Embryonic facial prominence (tissue), 1 donor: ENCODE data around the gene HPRT1.
A peak's percentile ranks its signal among the peaks of the same experiment; 100 is the strongest.

Experiments
- DNase-seq: peaks from one replicate; pipeline ENCODE4 v3.0.0-alpha.2; 2016; ENCODE audit errors: extremely low spot score

HPRT1 gene

DNA sequence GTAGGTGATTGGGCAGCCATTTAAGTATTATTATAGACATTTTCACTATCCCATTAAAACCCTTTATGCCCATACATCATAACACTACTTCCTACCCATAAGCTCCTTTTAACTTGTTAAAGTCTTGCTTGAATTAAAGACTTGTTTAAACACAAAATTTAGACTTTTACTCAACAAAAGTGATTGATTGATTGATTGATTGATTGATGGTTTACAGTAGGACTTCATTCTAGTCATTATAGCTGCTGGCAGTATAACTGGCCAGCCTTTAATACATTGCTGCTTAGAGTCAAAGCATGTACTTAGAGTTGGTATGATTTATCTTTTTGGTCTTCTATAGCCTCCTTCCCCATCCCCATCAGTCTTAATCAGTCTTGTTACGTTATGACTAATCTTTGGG, 16.3 kb downstream of the HPRT1 start:
- no peak for DNase-seq

DNA sequence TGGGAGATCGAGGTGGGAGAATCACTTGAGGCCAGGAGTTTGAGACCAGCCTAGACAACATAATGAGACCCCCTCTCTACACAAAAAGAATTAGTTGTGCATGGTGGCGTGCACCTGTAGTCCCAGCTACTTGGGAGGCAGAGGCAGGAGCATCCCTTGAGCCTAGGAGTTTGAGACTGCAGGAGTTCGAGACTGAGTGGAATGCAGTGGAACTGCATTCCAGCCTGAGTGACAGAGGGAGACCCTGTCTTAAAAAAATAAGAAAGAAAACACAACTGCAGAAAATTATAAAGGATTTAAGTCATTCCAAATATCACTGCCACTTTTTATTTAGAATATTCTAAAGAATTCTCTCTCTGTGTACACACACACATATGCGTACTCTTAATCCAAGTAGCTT, 18.4 kb downstream of the HPRT1 start:
- no peak for DNase-seq

DNA sequence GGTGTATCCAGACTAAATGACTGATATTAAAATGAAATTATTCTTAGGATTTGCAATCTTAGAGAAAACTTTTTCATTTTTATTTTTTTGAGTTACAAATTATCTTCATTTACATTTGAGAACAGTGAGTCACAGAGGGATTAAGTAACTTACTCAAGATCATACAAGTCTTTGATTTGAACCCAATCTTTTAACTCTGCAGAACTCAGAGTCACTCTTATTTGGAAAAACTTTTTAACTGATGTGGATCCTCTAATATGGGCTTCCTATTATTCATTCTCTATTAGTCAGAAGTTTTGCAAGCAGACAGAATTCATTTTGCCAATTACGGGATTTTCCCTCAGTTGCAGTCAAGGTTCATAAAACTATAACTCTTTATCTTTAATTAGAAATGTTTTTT, 20.1 kb downstream of the HPRT1 start:
- no peak for DNase-seq

DNA sequence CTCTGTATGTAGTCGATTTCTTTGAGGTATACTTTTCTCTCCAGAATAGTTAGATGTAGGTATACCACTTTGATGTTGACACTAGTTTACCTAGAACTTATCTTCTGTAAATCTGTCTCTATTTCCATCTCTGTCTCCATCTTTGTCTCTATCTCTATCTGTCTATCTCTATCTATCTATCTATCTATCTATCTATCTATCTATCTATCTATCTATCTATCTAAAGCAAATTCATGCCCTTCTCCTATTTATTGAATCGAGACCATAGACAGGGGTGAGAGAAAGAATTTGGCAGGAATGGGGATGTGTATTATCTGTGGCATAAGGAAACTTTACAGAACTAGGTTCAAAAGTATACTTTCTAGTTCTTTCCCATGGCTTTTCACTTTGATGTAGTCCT, 21.4 kb downstream of the HPRT1 start:
- no peak for DNase-seq

DNA sequence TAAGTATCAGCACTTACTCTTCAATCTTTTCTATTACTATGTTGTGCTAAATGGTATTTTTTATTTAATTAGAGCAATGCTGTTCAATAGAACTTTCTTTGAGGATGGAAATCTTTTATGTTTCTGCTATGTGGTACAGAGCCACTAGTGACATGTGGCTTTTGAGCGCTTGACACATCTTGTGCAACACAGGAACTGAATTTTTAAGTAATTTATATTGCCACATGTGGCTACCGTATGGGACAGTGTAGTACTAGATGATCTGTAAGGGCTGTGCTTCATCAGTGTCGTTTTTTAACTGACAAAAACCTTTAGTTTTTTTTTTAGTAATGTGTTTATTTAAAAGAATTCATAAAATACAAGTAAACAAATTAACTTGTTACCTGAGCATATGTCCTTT, 22.4 kb downstream of the HPRT1 start:
- no peak for DNase-seq

DNA sequence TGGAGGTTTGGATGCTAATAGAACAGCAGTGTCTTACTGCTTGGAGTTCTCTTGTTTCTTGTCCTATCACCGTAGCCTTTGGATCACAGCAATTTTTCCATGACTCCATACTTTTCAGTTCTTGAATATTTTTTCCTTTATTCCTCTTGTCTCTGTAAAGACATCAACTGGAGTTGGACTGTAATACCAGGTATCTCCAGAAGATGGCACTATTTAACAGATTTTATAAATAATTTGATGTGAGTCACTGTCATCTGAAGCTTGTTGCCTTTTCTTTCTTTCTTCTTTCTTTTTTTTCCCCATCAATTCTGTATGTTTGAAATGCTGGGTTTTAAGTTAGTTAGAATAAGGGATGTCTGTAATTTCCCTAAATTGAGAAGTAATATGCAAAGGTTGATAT, 24.1 kb downstream of the HPRT1 start:
- DNase-seq = peak; percentile 13

DNA sequence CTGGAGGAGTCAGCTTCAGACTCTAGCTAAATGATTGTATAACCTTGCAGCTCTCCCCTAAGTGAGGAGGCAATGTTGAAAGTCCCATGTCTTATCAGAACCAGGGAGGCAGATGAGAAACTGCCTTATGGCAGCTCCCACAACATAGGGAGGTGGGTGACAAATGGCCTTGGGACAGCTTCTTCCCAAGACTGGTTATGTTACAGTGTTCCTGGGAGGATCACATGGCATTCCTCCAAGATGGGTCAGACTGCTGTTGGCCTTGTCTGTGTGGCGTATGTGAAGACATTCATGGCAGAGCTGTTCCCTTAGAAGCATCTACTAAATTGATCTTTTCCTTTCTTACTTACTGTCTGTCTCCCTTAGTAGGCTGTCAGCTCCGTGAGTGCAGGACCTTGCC, 42.0 kb downstream of the HPRT1 start:
- DNase-seq = no peak

DNA sequence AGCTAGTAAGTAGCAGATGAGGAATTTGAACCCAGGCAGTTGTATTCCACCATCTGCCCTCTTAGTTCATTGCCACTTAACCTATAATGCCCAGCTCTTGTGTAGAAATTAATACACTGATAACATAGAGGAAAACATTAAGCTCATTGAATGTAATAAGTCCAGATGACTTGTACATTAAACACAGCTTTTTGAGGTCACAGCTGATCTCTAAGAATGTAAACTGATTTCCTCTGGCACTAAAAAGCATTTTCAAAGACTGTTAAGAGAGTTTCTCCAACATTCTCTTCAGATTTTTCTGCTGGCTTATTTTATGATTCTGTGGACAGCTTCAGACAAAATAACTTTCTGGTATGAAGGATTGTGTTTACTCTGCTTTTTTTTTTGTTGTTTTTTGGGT, 42.7 kb downstream of the HPRT1 start:
- DNase-seq = no peak

DNA sequence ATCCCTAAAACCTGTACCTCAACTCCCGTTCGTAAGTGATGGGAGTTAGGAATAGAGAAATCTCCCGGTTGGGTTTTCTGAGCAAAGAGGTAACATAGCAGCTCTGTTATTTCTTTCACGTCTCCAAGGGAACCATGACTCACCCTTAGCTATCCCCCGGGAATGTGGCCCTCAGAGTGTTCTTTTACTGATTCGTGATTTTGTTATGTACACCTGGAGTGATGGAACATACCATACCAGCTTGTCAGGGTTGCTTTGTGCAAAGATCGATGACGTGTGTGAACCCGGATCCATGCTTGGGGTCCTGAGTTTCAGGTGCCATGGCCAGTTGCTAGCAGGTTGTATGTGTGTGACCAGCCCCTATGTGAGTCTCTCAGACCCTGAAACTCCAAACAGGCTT, 52.6 kb downstream of the HPRT1 start:
- DNase-seq = no peak

DNA sequence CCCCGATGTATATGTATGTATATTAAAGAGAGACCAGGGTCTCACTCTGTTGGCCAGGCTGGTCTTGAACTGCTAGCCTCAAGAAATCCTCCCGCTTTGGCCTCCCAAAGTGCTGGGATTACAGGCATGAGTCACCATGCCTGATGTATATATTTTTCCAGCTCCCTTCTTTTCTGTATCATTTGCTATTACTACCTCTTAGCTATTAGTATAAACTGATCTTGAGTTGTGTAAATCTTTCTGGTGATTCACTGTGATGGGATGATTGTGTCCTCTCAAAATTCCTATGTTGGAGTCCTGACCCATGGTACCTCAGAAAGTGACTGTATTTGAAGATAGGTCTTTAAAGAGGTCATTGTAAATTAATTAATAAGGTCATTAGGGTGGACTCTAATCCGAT, 53.1 kb downstream of the HPRT1 start:
- no peak for DNase-seq

DNA sequence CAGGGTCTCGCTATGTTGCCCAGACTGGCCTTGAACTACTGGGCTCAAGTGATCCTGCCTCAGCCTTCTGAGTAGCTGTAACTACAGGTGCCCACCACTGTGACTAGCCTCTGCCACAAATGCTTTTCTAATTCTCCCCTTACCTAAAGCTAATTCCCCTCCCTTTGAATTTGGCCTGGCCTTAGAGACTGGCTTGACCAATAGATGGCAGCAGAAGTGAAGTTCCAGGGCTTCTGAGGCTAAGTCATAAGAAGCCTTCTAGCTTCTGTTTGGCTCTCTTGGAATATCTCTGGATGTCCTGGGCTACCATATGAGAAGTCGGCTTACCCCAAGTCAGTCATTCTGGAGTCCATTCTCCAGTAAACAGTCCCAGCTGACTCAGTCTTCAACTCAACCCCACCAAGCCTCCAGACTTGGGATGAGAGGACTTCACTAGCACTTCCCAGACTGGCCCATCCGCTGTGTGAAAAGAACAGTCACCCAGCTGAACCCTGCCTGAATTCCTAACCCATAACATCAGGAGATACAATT, 61.0 kb downstream of the HPRT1 start:
- no peak for DNase-seq

DNA sequence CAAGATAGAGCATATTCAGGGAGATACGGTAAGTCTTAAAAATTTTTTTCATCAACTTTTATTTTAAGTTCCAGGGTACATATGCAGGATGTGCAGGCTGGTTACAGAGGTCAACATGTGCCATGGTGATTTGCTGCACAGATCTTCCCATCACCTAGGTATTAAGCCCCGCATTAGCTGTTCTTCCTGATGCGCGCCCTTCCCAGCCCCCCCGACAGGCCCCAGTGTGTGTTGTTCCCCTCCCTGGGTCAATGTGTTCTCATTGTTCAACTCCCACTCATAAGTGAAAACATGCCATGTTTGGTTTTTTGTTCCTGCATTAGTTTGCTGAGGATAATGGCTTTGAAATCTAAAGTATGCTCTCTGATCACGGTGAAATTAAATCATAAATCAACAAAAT, 64.2 kb downstream of the HPRT1 start:
- no peak for DNase-seq

DNA sequence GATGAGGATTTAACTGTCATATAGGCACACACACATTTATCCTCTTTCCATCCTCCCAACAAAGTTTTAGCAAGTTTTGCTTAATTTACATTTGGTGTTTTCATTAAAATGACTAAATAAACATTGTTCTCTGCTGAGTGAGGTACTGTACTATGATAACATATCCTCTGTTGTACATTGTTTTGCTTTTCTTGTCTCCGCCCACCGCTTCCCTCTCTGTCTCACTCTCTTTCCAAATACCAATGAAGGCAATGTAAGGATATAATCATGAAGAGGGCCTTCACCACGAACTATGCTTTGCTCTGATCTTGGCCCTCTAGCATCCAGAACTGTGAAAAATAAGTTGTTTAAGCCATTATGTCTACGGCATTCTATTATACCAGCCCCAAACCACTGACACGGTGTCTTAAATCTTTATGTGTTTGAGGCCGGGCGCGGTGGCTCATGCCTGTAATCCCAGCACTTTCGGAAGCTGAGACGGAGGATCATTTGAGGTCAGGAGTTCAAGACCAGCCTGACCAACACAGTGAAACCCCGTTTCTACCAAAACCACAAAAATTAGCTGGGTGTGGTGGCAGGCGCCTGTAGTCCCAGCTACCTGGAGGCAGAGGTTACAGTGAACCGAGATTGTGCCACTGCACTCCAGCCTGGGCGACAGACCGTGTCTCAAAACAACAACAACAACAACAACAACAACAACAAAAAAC, 65.3 kb downstream of the HPRT1 start:
- no peak for DNase-seq

DNA sequence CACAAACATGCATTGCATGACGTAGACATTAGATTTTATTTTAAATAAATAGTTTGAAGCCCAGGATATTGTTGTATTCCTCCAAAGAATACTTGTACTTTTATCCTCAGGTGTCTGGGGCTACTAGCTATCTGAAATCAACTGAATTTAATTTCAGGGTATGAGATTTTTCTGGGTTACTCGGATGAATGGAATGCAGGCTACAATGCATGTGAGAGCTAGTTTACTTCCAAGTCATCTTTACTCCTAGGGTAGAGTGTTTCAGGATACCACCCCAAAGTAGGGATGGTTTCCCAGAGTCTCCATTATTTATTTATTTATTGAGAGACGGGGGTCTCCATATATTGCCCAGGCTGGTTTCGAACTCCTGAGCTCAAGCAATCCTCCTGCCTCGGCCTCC, 66.4 kb downstream of the HPRT1 start:
- no peak for DNase-seq

DNA sequence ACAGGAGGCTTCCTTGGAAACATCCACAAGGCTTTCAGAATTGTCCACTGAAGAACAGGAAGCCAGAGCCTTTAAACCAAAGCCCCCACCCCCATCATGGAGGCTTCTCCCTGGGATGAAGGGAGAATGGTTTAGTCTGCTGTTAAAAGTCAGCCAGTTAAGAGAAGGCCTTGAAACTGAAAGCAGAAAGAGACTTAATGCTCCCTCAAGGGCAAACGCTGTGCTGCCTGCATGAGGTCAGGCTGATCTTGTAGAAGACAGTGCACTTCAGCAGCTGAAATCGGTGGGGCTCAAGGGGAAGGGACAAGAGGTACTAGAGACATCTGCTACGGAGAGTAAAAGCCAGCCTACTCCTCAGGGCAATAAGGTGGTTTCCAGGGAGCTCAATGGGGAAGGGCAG, 69.0 kb downstream of the HPRT1 start:
- no peak for DNase-seq

DNA sequence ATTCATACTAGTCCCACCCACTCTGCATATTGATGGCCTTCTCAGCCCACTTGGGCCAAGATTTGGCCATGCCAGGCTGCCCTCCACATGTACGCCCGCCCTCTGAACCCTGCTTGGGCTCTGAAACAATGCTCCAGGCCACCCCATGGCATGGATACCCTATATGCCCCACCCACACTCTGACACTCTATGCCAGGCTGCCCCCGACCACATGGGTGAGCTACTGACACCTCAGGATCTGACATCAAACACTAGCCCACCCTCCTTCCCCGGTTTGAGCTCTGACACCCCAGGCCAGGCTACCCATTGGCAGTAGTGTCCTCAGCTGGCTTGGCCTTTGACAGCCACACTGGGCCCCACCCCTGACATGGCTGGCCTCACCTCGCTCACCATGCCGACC, 69.5 kb downstream of the HPRT1 start:
- no peak for DNase-seq

DNA sequence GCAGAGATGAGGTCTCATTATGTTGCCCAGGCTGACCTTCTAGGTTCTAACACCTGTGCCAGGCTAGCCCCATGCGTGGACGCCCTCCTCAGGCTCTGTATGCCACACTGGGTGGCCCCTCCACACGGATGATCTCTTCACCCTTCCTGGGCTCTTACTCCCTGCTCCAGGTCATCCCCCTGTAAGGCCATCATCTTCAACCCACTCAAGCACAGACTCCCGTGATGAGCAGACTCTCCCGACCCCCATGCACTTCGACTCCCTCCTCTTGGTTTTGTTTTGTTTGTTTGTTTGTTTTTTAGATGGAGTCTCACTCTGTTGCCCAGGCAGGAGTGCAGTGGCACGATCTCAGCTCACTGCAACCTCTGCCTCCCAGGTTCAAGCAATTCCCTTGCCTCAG, 70.9 kb downstream of the HPRT1 start:
- DNase-seq = no peak

DNA sequence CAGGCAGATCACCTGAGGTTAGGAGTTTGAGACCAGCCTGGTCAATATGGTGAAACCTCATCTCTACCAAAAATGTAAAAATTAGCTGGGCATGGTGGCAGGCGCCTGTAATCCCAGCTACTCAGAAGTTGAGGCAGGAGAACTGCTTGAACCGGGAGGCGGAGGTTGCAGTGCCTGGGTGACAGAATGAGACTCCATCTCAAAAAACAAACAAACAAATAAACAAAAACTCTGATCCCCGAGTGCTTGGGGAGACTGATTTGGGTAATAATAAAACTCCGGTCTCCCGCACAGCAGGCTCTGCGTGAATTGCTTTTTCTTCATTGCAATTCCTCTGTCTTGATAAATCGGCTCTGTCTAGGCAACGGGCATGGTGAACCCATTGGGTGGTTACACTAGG, 73.4 kb downstream of the HPRT1 start:
- no peak for DNase-seq

DNA sequence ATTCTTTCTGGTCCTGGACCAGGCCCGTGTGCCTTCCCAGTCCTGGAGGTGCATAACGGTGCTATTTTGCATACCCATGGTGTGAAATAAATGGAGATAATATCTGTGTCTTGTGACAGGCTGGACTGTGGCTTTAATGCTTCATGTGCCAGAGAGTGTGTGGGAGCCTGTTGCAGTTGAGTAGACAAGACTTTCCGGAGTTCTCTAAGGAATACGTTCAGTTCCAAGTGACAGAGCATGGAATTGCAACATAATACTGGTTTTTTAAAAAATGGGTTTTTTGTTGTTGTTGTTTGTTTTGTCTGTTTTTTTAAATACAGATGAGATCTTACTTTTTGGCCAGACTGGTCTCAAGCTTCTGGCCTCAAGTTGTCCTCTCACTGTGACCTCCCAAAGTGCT, 74.0 kb downstream of the HPRT1 start:
- DNase-seq = no peak

DNA sequence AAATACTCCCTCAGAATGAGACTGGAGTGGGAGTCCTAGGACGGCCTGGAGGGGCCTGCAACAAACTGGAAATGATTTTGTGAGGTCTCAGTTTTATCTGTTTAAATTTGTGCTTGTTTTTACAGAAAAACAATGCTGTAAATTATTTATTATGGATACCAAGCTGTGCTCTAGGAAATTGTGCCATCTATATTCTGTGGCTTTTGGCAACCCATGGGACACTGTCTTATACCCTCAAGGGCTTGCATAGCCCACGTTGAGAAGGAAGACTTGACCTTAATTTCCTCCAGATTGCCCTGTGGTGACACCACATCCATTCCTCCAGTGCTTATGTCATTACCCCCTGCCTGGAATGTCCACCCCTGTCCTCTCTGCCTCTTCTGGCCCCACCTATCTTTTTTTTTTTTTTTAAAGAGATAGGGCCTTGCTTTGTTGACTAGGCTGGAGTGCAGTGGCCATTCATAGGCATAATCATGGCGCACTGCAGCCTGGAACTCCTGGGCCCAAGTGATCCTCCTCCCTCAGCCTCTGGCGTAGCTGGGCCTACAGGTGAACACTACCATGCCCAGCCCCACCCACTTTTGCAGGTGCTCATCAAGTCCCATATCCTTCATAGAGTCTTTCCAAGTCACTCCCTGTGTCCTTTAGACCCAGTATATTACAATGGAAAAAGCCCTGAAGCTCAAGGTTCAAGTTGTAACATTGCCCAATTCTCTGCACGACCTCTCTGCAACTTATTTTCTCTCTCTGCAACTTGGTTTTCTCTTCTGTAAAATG, 77.4 kb downstream of the HPRT1 start:
- no peak for DNase-seq

DNA sequence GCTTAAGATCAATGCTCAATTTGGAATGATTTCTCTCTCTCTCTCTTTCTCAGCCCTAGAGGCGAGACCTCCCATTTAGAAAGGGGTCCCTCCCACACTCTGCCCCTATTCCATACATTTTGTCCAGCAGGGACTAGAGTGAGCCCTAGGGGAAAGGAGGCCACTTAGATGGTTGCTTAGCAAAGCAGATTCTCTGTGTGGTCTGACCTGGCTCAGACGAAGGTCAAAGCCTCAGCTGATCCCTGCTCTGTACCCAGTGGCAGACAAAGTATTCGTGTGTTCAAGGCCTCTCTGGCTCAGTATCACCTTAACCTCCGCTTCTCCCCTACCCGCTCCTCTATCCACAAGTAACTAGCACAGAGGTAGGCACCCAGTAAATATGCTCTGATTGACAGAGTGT, 78.4 kb downstream of the HPRT1 start:
- no peak for DNase-seq

DNA sequence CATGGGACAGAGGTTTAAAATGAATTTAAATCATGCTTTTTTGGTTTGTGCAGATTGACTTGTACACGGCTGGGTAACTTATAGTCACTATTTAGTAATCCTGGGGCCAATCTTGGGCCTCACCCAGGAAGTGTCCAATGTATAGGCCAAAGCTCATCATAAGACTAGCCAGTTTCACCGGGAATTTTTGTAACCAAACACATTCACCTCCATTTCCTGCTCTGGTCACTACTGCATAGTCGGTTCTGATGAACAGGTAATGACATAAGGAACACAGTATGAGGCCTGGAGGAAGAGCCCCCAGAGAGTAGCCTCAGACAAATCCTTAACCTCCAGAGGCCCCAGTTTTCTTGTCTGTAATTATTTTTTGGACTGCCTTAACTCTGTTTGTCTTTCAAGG, 81.9 kb downstream of the HPRT1 start:
- DNase-seq = no peak

DNA sequence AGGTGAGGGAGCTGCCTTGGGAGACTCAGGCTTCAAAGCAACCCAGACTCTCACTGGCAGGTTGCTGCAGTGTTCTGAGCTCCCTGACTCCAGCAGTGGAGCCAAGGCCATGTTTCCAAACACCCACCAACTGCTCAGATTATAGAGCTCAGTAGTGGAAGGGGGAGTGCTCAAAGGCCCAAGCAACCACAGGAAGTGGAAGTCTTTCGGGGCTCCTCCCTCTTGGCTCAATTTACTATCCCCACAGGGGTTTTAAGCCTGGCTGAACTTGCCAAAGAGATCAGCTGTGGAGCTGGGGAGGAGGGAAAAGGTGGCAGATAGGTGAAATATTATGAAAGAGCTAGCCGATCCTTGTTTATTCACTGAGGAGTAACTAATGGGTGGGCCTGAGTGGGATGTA, 82.5 kb downstream of the HPRT1 start:
- DNase-seq = no peak
